Calu3 (cell line): ENCODE data around the gene FGF14. TPM values are rescaled to one million over a fixed set of nuclear protein-coding genes. Genes with fewer than 3 reads are reported as not detected.

ENCODE experiments used
- BruUV-seq: library from RNA; stranded (reverse); fragments of 400-500 nt; replicated peaks from 2 replicates; lab custom pipeline; 2021; lab: Mats Ljungman, UMichigan
- CTCF ChIA-PET: fragments of 300-600 bp; sonication (Branson Sonifier 250); formaldehyde crosslinking; loops from one replicate; lab custom pipeline; 2022; ENCODE audit warnings: antibody characterized with exemption; lab: Charles Lee
- DNase-seq: peaks from one replicate; pipeline ENCODE4 v3.0.0; 2022
- H3K27ac Mint-ChIP-seq: one replicate; pipeline ENCODE4 v1.8.0; 2022; ENCODE audit warnings: mixed read lengths; ENCODE audit not compliant: unreplicated experiment
- H3K27me3 Mint-ChIP-seq: one replicate; pipeline ENCODE4 v1.8.0; 2022; ENCODE audit warnings: mixed read lengths; ENCODE audit not compliant: unreplicated experiment
- H3K36me3 Mint-ChIP-seq: one replicate; pipeline ENCODE4 v1.8.0; 2022; ENCODE audit warnings: mild to moderate bottlenecking, moderate library complexity, mixed read lengths; ENCODE audit not compliant: insufficient read depth, unreplicated experiment
- H3K4me1 Mint-ChIP-seq: one replicate; pipeline ENCODE4 v1.8.0; 2022; ENCODE audit warnings: mild to moderate bottlenecking, low read depth, mixed read lengths; ENCODE audit not compliant: unreplicated experiment
- H3K4me3 Mint-ChIP-seq: one replicate; pipeline ENCODE4 v1.8.0; 2022; ENCODE audit warnings: mild to moderate bottlenecking, low read depth, moderate library complexity, mixed read lengths; ENCODE audit not compliant: unreplicated experiment
- H3K9me3 Mint-ChIP-seq: one replicate; pipeline ENCODE4 v1.8.0; 2022; ENCODE audit warnings: low read depth, mixed read lengths; ENCODE audit not compliant: unreplicated experiment
- CTCF ChIP-seq: fragments of 200-600 bp; IDR thresholded peaks from one replicate; pipeline ENCODE4 v1.8.0; 2022; ENCODE audit warnings: antibody characterized with exemption; ENCODE audit not compliant: unreplicated experiment
- intact Hi-C: fragments of 100-400 bp; cut with micrococcal nuclease; formaldehyde crosslinking; loops from one replicate; pipeline ENCODE4 v1.10.0; 2022; ENCODE audit not compliant: unreplicated experiment
- total RNA-seq: library from RNA; stranded (reverse); gene quantifications from 2 replicates; pipeline ENCODE4 v1.2.3, GENCODE V29; 2022

The FGF14 gene
- total RNA-seq, 1 experiment from 2014 or later, result 0.21 TPM

- H3K9me3 Mint-ChIP-seq, result no peaks in the 10 kb centered on the region
- no peak for TF ChIP-seq CTCF
- BruUV-seq, result no TSS peak
- H3K36me3 Mint-ChIP-seq, result no peaks in the 10 kb centered on the region
- no peak overlapping the region for H3K4me3 Mint-ChIP-seq
- H3K4me1 Mint-ChIP-seq, result no peaks in the 10 kb centered on the region
- peak; percentile 20 for DNase-seq
- H3K27me3 Mint-ChIP-seq, result peaks cover 8% of the 10 kb centered on the region
- no peak overlapping the region for H3K27ac Mint-ChIP-seq
- CTCF ChIA-PET, result no interaction called here
- intact Hi-C loops, result loop anchor here (1.0 kb wide), 1 partner anchor 153 kb away; no protein-coding TSS in a partner anchor
Observed at GRCh38 chr13:101785858-101786257, 616.0 kb downstream of the FGF14 start.

- Mint-ChIP-seq H3K36me3 (no peaks in the 10 kb centered on the region), H3K27ac (no peak overlapping the region), H3K27me3 (peaks cover 12% of the 10 kb centered on the region), H3K4me1 (no peaks in the 10 kb centered on the region), H3K9me3 (no peaks in the 10 kb centered on the region), H3K4me3 (no peak overlapping the region)
- TF ChIP-seq CTCF, result no peak
- intact Hi-C loops, result no loop called here
- BruUV-seq, result no TSS peak
- CTCF ChIA-PET, result no interaction called here
- no peak for DNase-seq
Observed at GRCh38 chr13:101784313-101784712, 617.5 kb downstream of the FGF14 start.

- intact Hi-C loops, result no loop called here
- DNase-seq, result no peak
- H3K27ac Mint-ChIP-seq, result no peak overlapping the region
- no TSS peak for BruUV-seq
- H3K9me3 Mint-ChIP-seq, result no peaks in the 10 kb centered on the region
- H3K36me3 Mint-ChIP-seq, result no peaks in the 10 kb centered on the region
- H3K4me1 Mint-ChIP-seq, result no peaks in the 10 kb centered on the region
- H3K4me3 Mint-ChIP-seq, result no peak overlapping the region
- CTCF ChIA-PET, result no interaction called here
- H3K27me3 Mint-ChIP-seq, result peaks cover 12% of the 10 kb centered on the region
- TF ChIP-seq CTCF, result no peak
Observed at GRCh38 chr13:101783554-101783953, 618.3 kb downstream of the FGF14 start.

- intact Hi-C loops, result no loop called here
- Mint-ChIP-seq H3K27me3 (peaks cover 12% of the 10 kb centered on the region), H3K4me1 (no peaks in the 10 kb centered on the region), H3K9me3 (no peaks in the 10 kb centered on the region), H3K4me3 (no peak overlapping the region), H3K36me3 (no peaks in the 10 kb centered on the region), H3K27ac (no peak overlapping the region)
- no peak for TF ChIP-seq CTCF
- no peak for DNase-seq
- no TSS peak for BruUV-seq
- CTCF ChIA-PET, result no interaction called here
Observed at GRCh38 chr13:101780211-101780610, 621.6 kb downstream of the FGF14 start.
